Hepatocyte (in vitro differentiated cells): ENCODE measurements around the gene TAS1R3. TPM values are rescaled to one million over a fixed set of nuclear protein-coding genes. Genes with fewer than 3 reads are reported as not detected.

Experiments
- DNase-seq: peaks from one replicate; pipeline ENCODE4 v3.0.0-alpha.2; 2016; ENCODE audit warnings: low spot score
- H2AFZ ChIP-seq: fragments of 200-600 bp; sonication (generic); 2 replicates; pipeline ENCODE4 v1.6.0; 2016; ENCODE audit warnings: antibody characterized with exemption, mild to moderate bottlenecking
- H3K27ac ChIP-seq: fragments of 200-600 bp; sonication (generic); 2 replicates; pipeline ENCODE4 v1.5.1; 2016; ENCODE audit warnings: mild to moderate bottlenecking
- H3K27me3 ChIP-seq: fragments of 200-600 bp; sonication (generic); 2 replicates; pipeline ENCODE4 v1.6.1; 2016
- H3K36me3 ChIP-seq: fragments of 200-600 bp; sonication (generic); replicated peaks from 2 replicates; pipeline ENCODE4 v1.5.1; 2016; ENCODE audit warnings: low read depth; ENCODE audit not compliant: insufficient read depth
- H3K4me1 ChIP-seq: fragments of 200-600 bp; sonication (generic); 2 replicates; pipeline ENCODE4 v1.5.1; 2016; ENCODE audit warnings: mild to moderate bottlenecking, moderate library complexity; ENCODE audit not compliant: insufficient read depth
- H3K4me2 ChIP-seq: fragments of 200-600 bp; sonication (generic); 2 replicates; pipeline ENCODE4 v1.6.0; 2016
- H3K4me3 ChIP-seq: fragments of 200-600 bp; sonication (generic); 2 replicates; pipeline ENCODE4 v1.5.1; 2016; ENCODE audit warnings: mild to moderate bottlenecking
- H3K79me2 ChIP-seq: fragments of 200-600 bp; sonication (generic); 2 replicates; pipeline ENCODE4 v1.6.0; 2017; ENCODE audit warnings: mild to moderate bottlenecking
- H3K9me2 ChIP-seq: fragments of 200-600 bp; sonication (generic); replicated peaks from 2 replicates; pipeline ENCODE4 v1.6.0; 2017; ENCODE audit warnings: mild to moderate bottlenecking; ENCODE audit not compliant: insufficient read depth
- H3K9me3 ChIP-seq: fragments of 200-600 bp; sonication (generic); 2 replicates; pipeline ENCODE4 v1.5.1; 2016; ENCODE audit warnings: low read depth, mild to moderate bottlenecking
- H4K20me1 ChIP-seq: fragments of 200-600 bp; sonication (generic); 2 replicates; pipeline ENCODE4 v1.6.0; 2016; ENCODE audit warnings: mild to moderate bottlenecking; ENCODE audit not compliant: insufficient read depth, poor library complexity, severe bottlenecking
- CTCF ChIP-seq: fragments of 200-600 bp; sonication (generic); IDR thresholded peaks from 2 replicates; pipeline ENCODE4 v1.5.1; 2016; ENCODE audit warnings: antibody characterized with exemption, mild to moderate bottlenecking; ENCODE audit not compliant: poor library complexity
- EZH2 ChIP-seq: fragments of 200-600 bp; sonication (generic); IDR thresholded peaks from 2 replicates; pipeline ENCODE4 v1.6.1; 2016; ENCODE audit warnings: antibody characterized with exemption, mild to moderate bottlenecking, borderline replicate concordance
- EZH2phosphoT487 ChIP-seq: fragments of 200-600 bp; sonication (generic); IDR thresholded peaks from one replicate; pipeline ENCODE4 v1.6.1; 2018; ENCODE audit warnings: antibody characterized with exemption, mild to moderate bottlenecking, low read depth, moderate library complexity; ENCODE audit not compliant: unreplicated experiment, severe bottlenecking
- WGBS: methylation state at CpG from one replicate; pipeline ENCODE4 v1.1.6; 2016; ENCODE audit warnings: low lambda C conversion rate; ENCODE audit errors: missing lambda C conversion rate; 5-methylcytosine and 5-hydroxymethylcytosine counted together
- polyA plus RNA-seq: library from polyadenylated mRNA; unstranded; fragments of >200 nt; fragmentation: Nextera tagmentation; extraction: Ambion mirVana; gene quantifications from 2 replicates; pipeline ENCODE4 v1.2.1, GENCODE V29; 2016
- total RNA-seq: library from RNA; depleted of rRNA; stranded (reverse); fragments of >200 nt; gene quantifications from 2 replicates; pipeline ENCODE4 v1.2.3, GENCODE V29; 2014

TAS1R3 gene
- total and polyA plus RNA-seq, 2 experiments from 2014 or later: 0.17 to 0.42 TPM

GRCh38 chr1:1284221-1285101 is 46.6 kb upstream of the TAS1R3 start:
- no peak overlapping the region for H3K4me2 ChIP-seq
- no peak for DNase-seq
- TF ChIP-seq EZH2 (no peak), EZH2phosphoT487 (no peak)
- no peak overlapping the region for H3K4me3 ChIP-seq
- H3K9me3 ChIP-seq: no peaks in the 10 kb centered on the region
- H3K36me3 ChIP-seq: no peaks in the 10 kb centered on the region
- H3K4me1 ChIP-seq: no peaks in the 10 kb centered on the region
- no peak overlapping the region for H2AFZ ChIP-seq
- H3K79me2 ChIP-seq: no peaks in the 10 kb centered on the region
- 90% methylated on average over 27 of the region's 32 CpGs for WGBS
- H3K9me2 ChIP-seq: no peaks in the 10 kb centered on the region
- H4K20me1 ChIP-seq: no peaks in the 10 kb centered on the region
- H3K27me3 ChIP-seq: no peaks in the 10 kb centered on the region
- no peak overlapping the region for H3K27ac ChIP-seq

DNA sequence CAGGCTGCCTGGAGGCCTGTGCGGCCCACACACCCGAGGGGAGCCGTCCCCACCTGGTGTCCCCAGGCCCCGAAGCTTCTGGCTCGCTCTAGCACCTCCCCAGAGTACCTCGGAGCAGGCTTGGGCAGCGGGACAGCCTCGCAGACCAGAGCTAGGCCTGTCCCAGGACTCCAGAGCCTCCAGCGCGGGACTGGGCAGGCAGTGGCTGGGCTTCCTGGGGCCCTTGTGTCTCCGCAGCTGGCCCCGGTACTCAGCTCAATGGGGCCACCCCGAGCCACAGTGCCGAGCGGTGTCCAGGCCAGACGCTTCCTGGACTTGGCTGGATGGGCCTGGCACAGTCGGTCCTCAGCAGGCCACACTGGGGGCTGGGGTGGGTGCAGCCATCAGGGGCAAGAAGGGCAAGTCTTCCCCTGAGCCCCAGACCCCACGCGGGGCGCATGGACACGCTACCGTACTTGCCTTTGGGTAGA is 45.9 kb upstream of the TAS1R3 start:
- H3K36me3 ChIP-seq: no peaks in the 10 kb centered on the region
- H3K9me2 ChIP-seq: no peaks in the 10 kb centered on the region
- H3K27me3 ChIP-seq: no peaks in the 10 kb centered on the region
- H3K4me2 ChIP-seq: no peak overlapping the region
- WGBS: 88% methylated on average over 18 of the region's 22 CpGs
- H4K20me1 ChIP-seq: no peaks in the 10 kb centered on the region
- TF ChIP-seq EZH2 (no peak), CTCF (no peak), EZH2phosphoT487 (no peak)
- H3K9me3 ChIP-seq: no peaks in the 10 kb centered on the region
- H3K27ac ChIP-seq: no peak overlapping the region
- no peak overlapping the region for H3K4me3 ChIP-seq
- no peaks in the 10 kb centered on the region for H3K4me1 ChIP-seq
- no peaks in the 10 kb centered on the region for H3K79me2 ChIP-seq
- no peak for DNase-seq
- no peak overlapping the region for H2AFZ ChIP-seq

- H3K27me3 ChIP-seq: no peaks in the 10 kb centered on the region
- 88% methylated on average over 34 of the region's 37 CpGs for WGBS
- no peaks in the 10 kb centered on the region for H3K9me3 ChIP-seq
- no peaks in the 10 kb centered on the region for H4K20me1 ChIP-seq
- H3K4me3 ChIP-seq: no peak overlapping the region
- H3K79me2 ChIP-seq: no peaks in the 10 kb centered on the region
- H2AFZ ChIP-seq: no peak overlapping the region
- H3K27ac ChIP-seq: no peak overlapping the region
- H3K4me1 ChIP-seq: no peaks in the 10 kb centered on the region
- no peak for TF ChIP-seq CTCF
- no peak for TF ChIP-seq EZH2phosphoT487
- DNase-seq: no peak
- no peaks in the 10 kb centered on the region for H3K9me2 ChIP-seq
- no peak overlapping the region for H3K4me2 ChIP-seq
- no peaks in the 10 kb centered on the region for H3K36me3 ChIP-seq
These were observed 45.3 kb upstream of the TAS1R3 start for GRCh38 chr1:1285611-1286311.
